Measurements from ENCODE around the gene KLRF2.

The KLRF2 gene

DNA sequence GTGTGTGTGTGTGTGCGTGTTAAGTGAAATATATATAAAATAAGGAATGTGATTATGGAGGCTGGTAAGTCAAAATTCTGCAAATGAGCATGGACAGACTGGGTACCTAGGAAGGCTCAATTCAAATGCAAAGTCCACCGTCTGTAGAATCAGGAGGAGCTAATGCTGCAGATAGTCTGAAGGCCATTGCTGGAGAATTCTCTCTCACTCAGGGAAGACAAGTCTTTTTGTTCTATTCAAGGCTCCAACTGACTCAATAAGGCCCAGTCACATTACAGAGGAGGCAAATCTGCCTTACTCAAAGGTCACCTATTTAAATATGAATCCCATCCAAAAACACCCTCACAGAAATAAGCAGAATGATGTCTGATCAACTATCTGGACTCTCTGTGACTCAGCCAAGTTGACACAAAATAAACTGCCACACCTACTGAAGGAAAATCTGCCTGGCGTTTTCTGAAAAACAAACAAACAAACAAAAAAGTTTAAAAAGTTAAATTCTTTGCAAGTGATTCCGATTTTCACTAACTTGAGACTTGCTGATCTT is 684 bp upstream of the KLRF2 start:
- TF ChIP-seq, protein P1, sequence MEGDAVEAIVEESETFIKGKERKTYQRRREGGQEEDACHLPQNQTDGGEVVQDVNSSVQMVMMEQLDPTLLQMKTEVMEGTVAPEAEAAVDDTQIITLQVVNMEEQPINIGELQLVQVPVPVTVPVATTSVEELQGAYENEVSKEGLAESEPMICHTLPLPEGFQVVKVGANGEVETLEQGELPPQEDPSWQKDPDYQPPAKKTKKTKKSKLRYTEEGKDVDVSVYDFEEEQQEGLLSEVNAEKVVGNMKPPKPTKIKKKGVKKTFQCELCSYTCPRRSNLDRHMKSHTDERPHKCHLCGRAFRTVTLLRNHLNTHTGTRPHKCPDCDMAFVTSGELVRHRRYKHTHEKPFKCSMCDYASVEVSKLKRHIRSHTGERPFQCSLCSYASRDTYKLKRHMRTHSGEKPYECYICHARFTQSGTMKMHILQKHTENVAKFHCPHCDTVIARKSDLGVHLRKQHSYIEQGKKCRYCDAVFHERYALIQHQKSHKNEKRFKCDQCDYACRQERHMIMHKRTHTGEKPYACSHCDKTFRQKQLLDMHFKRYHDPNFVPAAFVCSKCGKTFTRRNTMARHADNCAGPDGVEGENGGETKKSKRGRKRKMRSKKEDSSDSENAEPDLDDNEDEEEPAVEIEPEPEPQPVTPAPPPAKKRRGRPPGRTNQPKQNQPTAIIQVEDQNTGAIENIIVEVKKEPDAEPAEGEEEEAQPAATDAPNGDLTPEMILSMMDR (IDR thresholded peaks at IDR 0.05; ENCODE audit: low read depth, low read length), result no peak
- no peak overlapping the region for H3K4me3 ChIP-seq (ENCODE audit: low read depth, low read length)
- DNase-seq (ENCODE audit: low read depth, low spot score), result no peak
- in situ Hi-C loops (cut with HindIII; ENCODE audit: low sequenced_read_pairs), result no loop called here

DNA sequence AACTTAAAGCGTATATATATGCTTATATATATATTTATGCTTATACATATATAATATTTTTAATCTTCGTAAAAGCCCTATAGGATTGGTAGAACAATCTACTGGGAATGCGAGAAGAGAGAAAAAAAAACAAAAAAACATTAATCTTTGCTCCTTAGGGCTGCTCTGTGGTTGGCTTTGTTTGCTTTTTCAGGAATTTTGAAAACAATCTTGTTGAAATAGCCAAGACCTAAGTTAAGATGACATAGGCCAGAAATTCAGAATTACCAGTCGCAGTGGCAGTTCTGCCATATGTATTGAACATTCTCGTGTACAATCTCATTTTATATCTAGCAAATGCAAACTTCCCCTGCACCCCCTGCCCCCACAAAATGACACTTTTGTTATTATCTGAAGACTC is 699 bp downstream of the KLRF2 start:
- TF ChIP-seq, protein P1 (IDR thresholded peaks at IDR 0.05; ENCODE audit: low read depth, low read length), result no peak
- no peak overlapping the region for H3K4me3 ChIP-seq (ENCODE audit: low read depth, low read length)
- in situ Hi-C loops (cut with HindIII; ENCODE audit: low sequenced_read_pairs), result no loop called here
- no peak for DNase-seq (ENCODE audit: low read depth, low spot score)

DNA sequence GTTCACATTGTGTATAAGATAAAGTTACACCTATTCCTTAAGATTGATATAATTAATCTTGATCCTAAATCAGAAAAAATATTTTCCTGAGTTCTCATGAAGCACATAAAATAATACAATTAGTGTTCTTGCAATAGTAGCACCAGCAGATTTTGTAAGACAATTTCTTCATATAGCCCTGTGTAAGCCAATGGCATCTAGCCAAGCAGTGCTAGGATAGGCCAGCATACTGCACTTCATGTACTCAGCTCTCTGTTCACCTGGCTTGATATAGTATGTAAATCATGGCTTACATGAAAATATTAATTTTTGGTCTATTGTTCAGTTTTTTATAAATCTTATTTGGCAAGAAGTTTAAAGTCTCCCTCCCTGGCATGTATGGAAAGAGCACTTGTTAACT is 1.9 kb downstream of the KLRF2 start:
- in situ Hi-C loops (cut with HindIII; ENCODE audit: low sequenced_read_pairs), result no loop called here
- H3K4me3 ChIP-seq (ENCODE audit: low read depth, low read length), result no peak overlapping the region
- no peak for DNase-seq (ENCODE audit: low read depth, low spot score)
- TF ChIP-seq, protein P1 (IDR thresholded peaks at IDR 0.05; ENCODE audit: low read depth, low read length), result no peak

DNA sequence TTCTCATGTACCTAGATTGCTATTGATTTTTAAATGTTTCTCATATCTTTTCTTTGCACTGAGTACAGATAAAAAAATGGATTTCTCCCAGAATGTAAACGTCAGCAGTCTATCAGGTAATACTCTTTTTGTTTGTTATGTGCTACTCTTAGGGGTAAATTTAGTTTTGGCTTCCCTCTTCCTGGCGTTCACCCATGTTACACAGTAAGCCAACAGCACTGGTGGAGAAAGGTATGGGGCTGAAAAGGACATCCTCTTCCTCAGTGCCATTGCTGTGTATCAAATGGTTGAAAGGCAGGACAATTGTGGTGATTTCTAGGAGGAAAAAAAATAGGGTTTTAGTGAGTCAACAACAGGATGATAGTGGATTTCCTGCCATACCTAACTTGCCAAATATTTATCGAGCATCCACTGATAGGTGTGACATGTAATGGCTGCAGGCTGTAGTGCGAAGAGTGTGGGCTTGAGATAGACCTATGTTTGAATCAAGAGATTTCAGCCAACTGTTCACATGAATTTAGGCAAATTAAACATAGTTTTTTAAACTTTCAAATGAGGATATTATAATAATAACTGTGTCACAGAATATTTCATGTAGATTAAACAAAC is 7.5 kb downstream of the KLRF2 start:
- no peak for DNase-seq (ENCODE audit: low read depth, low spot score)
- TF ChIP-seq, protein P1 (IDR thresholded peaks at IDR 0.05; ENCODE audit: low read depth, low read length), result no peak
- H3K4me3 ChIP-seq (ENCODE audit: low read depth, low read length), result no peak overlapping the region
- in situ Hi-C loops (cut with HindIII; ENCODE audit: low sequenced_read_pairs), result no loop called here

DNA sequence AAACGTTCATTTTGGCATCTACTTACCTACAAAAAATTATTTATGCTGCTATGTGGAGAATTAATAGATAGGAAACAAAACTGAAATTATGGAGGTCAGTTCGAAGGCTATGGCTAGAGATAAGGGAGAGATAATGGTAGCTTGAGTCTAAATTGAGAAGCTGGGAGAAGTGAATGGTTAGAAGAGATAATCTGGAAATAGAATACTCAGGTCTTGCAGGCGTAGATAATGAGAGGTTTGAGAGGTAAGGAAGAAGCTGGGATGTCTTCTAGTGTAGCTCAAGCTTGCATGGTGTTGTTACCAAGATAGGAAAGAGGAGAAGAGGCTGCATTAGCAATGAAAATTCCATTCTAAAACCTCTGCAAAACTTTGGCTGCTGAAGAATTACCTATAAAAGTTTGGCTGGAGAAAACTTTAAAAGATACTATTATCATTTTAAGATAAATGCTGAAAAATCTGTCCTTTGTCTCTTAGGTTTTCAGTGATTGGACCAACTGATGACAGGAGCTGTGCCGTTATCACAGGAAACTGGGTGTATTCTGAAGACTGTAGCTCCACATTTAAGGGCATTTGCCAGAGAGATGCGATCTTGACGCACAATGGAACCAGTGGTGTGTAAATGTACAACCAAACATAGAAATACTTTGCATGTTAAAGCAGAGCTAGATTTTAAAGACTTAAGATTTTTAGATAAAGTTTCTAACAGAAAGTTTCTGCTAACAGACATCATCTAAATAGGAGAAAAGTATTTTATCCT is 14.1 kb downstream of the KLRF2 start:
- H3K4me3 ChIP-seq (ENCODE audit: low read depth, low read length), result no peak overlapping the region
- no peak for DNase-seq (ENCODE audit: low read depth, low spot score)
- in situ Hi-C loops (cut with HindIII; ENCODE audit: low sequenced_read_pairs), result no loop called here
- TF ChIP-seq, protein P1 (IDR thresholded peaks at IDR 0.05; ENCODE audit: low read depth, low read length), result no peak

DNA sequence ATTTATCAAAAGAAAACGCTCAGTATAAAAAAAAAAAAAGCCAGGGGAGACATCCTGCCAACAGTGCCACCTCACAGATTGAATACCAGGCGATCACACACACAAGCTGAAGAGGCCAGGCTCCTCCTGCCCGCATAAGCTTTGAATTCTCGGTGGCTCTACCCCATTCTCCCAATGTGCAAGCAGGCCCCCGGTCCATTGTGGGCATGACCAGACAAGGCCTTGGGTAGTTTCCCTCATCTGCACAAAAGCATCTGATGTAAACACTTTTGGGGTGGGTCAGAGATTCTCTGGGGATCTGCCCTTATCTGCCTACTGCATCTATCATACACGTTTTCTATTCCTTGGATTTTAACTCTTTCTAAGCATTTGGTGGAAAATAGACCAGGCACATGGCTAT is 16.2 kb downstream of the KLRF2 start:
- in situ Hi-C loops (cut with HindIII; ENCODE audit: low sequenced_read_pairs), result no loop called here
- TF ChIP-seq, protein P1 (IDR thresholded peaks at IDR 0.05; ENCODE audit: low read depth, low read length), result no peak
- no peak for DNase-seq (ENCODE audit: low read depth, low spot score)
- no peak overlapping the region for H3K4me3 ChIP-seq (ENCODE audit: low read depth, low read length)
